Keratinocyte (primary cell): Measurements from ENCODE around the gene THSD8. TPM values are rescaled to one million over a fixed set of nuclear protein-coding genes. Genes with fewer than 3 reads are reported as not detected.

Experiments used
- DNase-seq: peaks from one replicate; pipeline ENCODE4 v3.0.0-alpha.2; 2011; ENCODE audit warnings: low read depth, missing footprints, low spot score
- FAIRE-seq: peaks from 2 replicates; lab custom pipeline; 2011; peaks lifted over from hg19 to GRCh38; lab: Jason Lieb, UNC
- H2AFZ ChIP-seq: 2 replicates; pipeline ENCODE4 v1.6.0; 2012; ENCODE audit warnings: low read length, control low read depth, inconsistent platforms; ENCODE audit not compliant: control insufficient read depth
- H3K27ac ChIP-seq: 2 replicates; pipeline ENCODE4 v1.5.1; 2011; ENCODE audit warnings: low read length; ENCODE audit not compliant: control insufficient read depth, insufficient read depth
- H3K27me3 ChIP-seq: 3 replicates; pipeline ENCODE4 v1.6.0; 2011; ENCODE audit warnings: low read length; ENCODE audit not compliant: control insufficient read depth, insufficient read depth; ENCODE audit errors: extremely low read depth
- H3K36me3 ChIP-seq, 2 experiments: 2 replicates in 1 of 2; 3 replicates in 1 of 2; pipeline ENCODE4 v1.5.1; 2011; ENCODE audit warnings: low read length in 2 of 2, mild to moderate bottlenecking in 1 of 2; ENCODE audit not compliant: control insufficient read depth in 2 of 2, insufficient read depth in 2 of 2; ENCODE audit errors: extremely low read depth in 1 of 2
- H3K4me1 ChIP-seq: 3 replicates; pipeline ENCODE4 v1.5.1; 2011; ENCODE audit warnings: low read length; ENCODE audit not compliant: control insufficient read depth, insufficient read depth; ENCODE audit errors: extremely low read depth
- H3K4me2 ChIP-seq: 3 replicates; pipeline ENCODE4 v1.6.0; 2011; ENCODE audit warnings: low read depth, low read length; ENCODE audit not compliant: control insufficient read depth, insufficient read depth; ENCODE audit errors: extremely low read depth
- H3K4me3 ChIP-seq, 3 experiments: fragments of 200-600 bp in 1 of 3; sonication (generic) in 1 of 3; 2 replicates in 2 of 3; 3 replicates in 1 of 3; pipeline ENCODE4 v1.5.1; 2011 to 2016; ENCODE audit warnings: low read length in 3 of 3, mild to moderate bottlenecking in 3 of 3, control low read depth in 2 of 3, inconsistent platforms in 1 of 3, low read depth in 1 of 3, mixed read lengths in 1 of 3, mixed run types in 1 of 3, moderate library complexity in 1 of 3; ENCODE audit not compliant: control insufficient read depth in 2 of 3, insufficient read depth in 2 of 3; ENCODE audit errors: extremely low read depth in 1 of 3
- H3K79me2 ChIP-seq: 2 replicates; pipeline ENCODE4 v1.6.0; 2012; ENCODE audit warnings: low read length; ENCODE audit not compliant: control insufficient read depth, insufficient read depth
- H3K9ac ChIP-seq: 3 replicates; pipeline ENCODE4 v1.6.0; 2011; ENCODE audit warnings: low read length; ENCODE audit not compliant: control insufficient read depth, insufficient read depth; ENCODE audit errors: extremely low read depth
- H3K9me1 ChIP-seq: 3 replicates; pipeline ENCODE4 v1.6.0; 2011; ENCODE audit warnings: low read length; ENCODE audit not compliant: control insufficient read depth, insufficient read depth; ENCODE audit errors: extremely low read depth
- H3K9me3 ChIP-seq: 2 replicates; pipeline ENCODE4 v1.5.1; 2012; ENCODE audit warnings: low read depth, low read length; ENCODE audit not compliant: control insufficient read depth
- H4K20me1 ChIP-seq: 3 replicates; pipeline ENCODE4 v1.6.0; 2011; ENCODE audit warnings: low read length; ENCODE audit not compliant: control insufficient read depth, insufficient read depth; ENCODE audit errors: extremely low read depth
- CTCF ChIP-seq, 3 experiments: IDR thresholded peaks in 1 of 3; conservative IDR thresholded peaks in 1 of 3; optimal IDR thresholded peaks in 1 of 3; 2 replicates in 2 of 3; 3 replicates in 1 of 3; pipeline versions ENCODE3 to v1.5.1; 2011; ENCODE audit warnings: low read length in 3 of 3, mild to moderate bottlenecking in 3 of 3, moderate library complexity in 2 of 3, control low read depth in 1 of 3, inconsistent platforms in 1 of 3; ENCODE audit not compliant: insufficient read depth in 2 of 3; ENCODE audit errors: extremely low read depth in 1 of 3
- EZH2 ChIP-seq: IDR thresholded peaks from one replicate; pipeline ENCODE4 v1.6.1; 2012; ENCODE audit warnings: inconsistent platforms, mild to moderate bottlenecking, low read length, moderate library complexity
- dilution Hi-C: fragments of 300-500 bp; cut with MboI; formaldehyde crosslinking; loops from one replicate; pipeline ENCODE4 v1.7.0; 2020; ENCODE audit warnings: low sequenced_read_pairs; ENCODE audit not compliant: extremely low pct_ligation_motif_present
- polyA plus RNA-seq, 5 experiments: library from polyadenylated mRNA; depleted of rRNA in 3 of 5; stranded (reverse) in 3 of 5; stranded (forward) in 1 of 5; unstranded in 1 of 5; fragments of >200 nt; gene quantifications; 1 replicate in 1 of 5; 2 replicates in 3 of 5; 3 replicates in 1 of 5; pipeline versions ENCODE4 v1.2.1 to v1.2.3, GENCODE V29; 2011 to 2012; ENCODE audit warnings: missing spikeins in 2 of 5, low read depth in 1 of 5, low replicate concordance in 1 of 5

Gene THSD8
- polyA plus RNA-seq, 1 donor (not counting 4 experiments of a cell fraction or from before 2014, with no cell fraction given) = 6.6 TPM

- Histone ChIP-seq H3K4me1 (peaks cover 42% of the 10 kb centered on the region), H4K20me1 (no peaks in the 10 kb centered on the region), H2AFZ (peak overlapping the region; percentile 73)
These were observed 23.6 kb upstream of the THSD8 start for GRCh38 chr19:12778017-12778904.

GRCh38 chr19:12778905-12779161, 23.0 kb upstream of the THSD8 start:
- Histone ChIP-seq H3K4me1 (peaks cover 45% of the 10 kb centered on the region), H3K4me3 (peak overlapping the region; percentile 57 to 86 (median 76)), H3K27ac (peak overlapping the region; percentile 85), H3K4me2 (peak overlapping the region; percentile 93), H4K20me1 (no peaks in the 10 kb centered on the region), H3K9ac (peak overlapping the region; percentile 79), H3K36me3 (peaks cover 2 to 5% of the 10 kb centered on the region in 2 experiments), H3K27me3 (no peaks in the 10 kb centered on the region), H2AFZ (peak overlapping the region; percentile 73), H3K79me2 (peaks cover 3% of the 10 kb centered on the region), H3K9me3 (no peaks in the 10 kb centered on the region), H3K9me1 (no peaks in the 10 kb centered on the region)
- DNase-seq (no peak), FAIRE-seq (no peak)
- TF ChIP-seq CTCF (optimal IDR thresholded peaks at IDR 0.05 in 1 of 3, IDR thresholded peaks at IDR 0.05 in 1 of 3, conservative IDR thresholded peaks at IDR 0.05 in 1 of 3; ENCODE audit: extremely low read depth in 1 of 3, insufficient read depth in 2 of 3, low read length in 3 of 3) (no peak), EZH2 (no peak)
- dilution Hi-C loops = no loop called here

More at GRCh38 chr19:12778017-12778904, 23.6 kb upstream of the THSD8 start:
- dilution Hi-C loops = no loop called here
- H3K9ac ChIP-seq = peak overlapping the region; percentile 79
- H3K4me2 ChIP-seq = peak overlapping the region; percentile 93
- no peaks in the 10 kb centered on the region for H3K9me1 ChIP-seq
- no peak for DNase-seq
- no peak for FAIRE-seq
- TF ChIP-seq CTCF (optimal IDR thresholded peaks at IDR 0.05 in 1 of 3, IDR thresholded peaks at IDR 0.05 in 1 of 3, conservative IDR thresholded peaks at IDR 0.05 in 1 of 3; ENCODE audit: extremely low read depth in 1 of 3, insufficient read depth in 2 of 3, low read length in 3 of 3) (no peak), EZH2 (no peak)
- H3K9me3 ChIP-seq = no peaks in the 10 kb centered on the region
- peak overlapping the region; percentile 57 to 86 (median 76) for H3K4me3 ChIP-seq
- peaks cover 2 to 5% of the 10 kb centered on the region in 2 experiments for H3K36me3 ChIP-seq
- H3K27ac ChIP-seq = peak overlapping the region; percentile 85
- H3K27me3 ChIP-seq = no peaks in the 10 kb centered on the region
- H3K79me2 ChIP-seq = peaks cover 3% of the 10 kb centered on the region
